Hepatic stellate cell (primary cell): Measurements from ENCODE around the gene MVB12B.
A peak's percentile ranks its signal among the peaks of the same experiment; 100 is the strongest.

Experiments used
- DNase-seq: peaks from one replicate; pipeline ENCODE4 v3.0.0; 2011; ENCODE audit warnings: low spot score

MVB12B gene

GRCh38 chr9:126431077-126431742, 104.6 kb downstream of the MVB12B start:
- no peak for DNase-seq

GRCh38 chr9:126432659-126433058, 106.0 kb downstream of the MVB12B start:
- no peak for DNase-seq

- no peak for DNase-seq
Observed at GRCh38 chr9:126435105-126435504, 108.5 kb downstream of the MVB12B start.

- DNase-seq, result no peak
Observed at GRCh38 chr9:126435626-126436025, 109.0 kb downstream of the MVB12B start.

GRCh38 chr9:126436545-126437267, 110.1 kb downstream of the MVB12B start:
- DNase-seq, result no peak

- no peak for DNase-seq
Observed at GRCh38 chr9:126437268-126437666, 110.6 kb downstream of the MVB12B start.

- DNase-seq, result no peak
Observed at GRCh38 chr9:126437701-126438100, 111.1 kb downstream of the MVB12B start.

GRCh38 chr9:126438741-126439401, 112.2 kb downstream of the MVB12B start:
- no peak for DNase-seq

GRCh38 chr9:126439402-126439765, 112.8 kb downstream of the MVB12B start:
- peak; percentile 52 for DNase-seq

GRCh38 chr9:126439883-126440653, 113.4 kb downstream of the MVB12B start:
- DNase-seq, result no peak

GRCh38 chr9:126440940-126441339, 114.3 kb downstream of the MVB12B start:
- no peak for DNase-seq

- no peak for DNase-seq
Observed at GRCh38 chr9:126442636-126443035, 116.0 kb downstream of the MVB12B start.

GRCh38 chr9:126443144-126443543, 116.5 kb downstream of the MVB12B start:
- no peak for DNase-seq

GRCh38 chr9:126448136-126448535, 121.5 kb downstream of the MVB12B start:
- no peak for DNase-seq

- DNase-seq, result no peak
Observed at GRCh38 chr9:126448865-126449577, 122.4 kb downstream of the MVB12B start.

- DNase-seq, result no peak
Observed at GRCh38 chr9:126449725-126450667, 123.4 kb downstream of the MVB12B start.

GRCh38 chr9:126450668-126451205, 124.1 kb downstream of the MVB12B start:
- DNase-seq, result no peak

- no peak for DNase-seq
Observed at GRCh38 chr9:126451316-126451885, 124.8 kb downstream of the MVB12B start.

- no peak for DNase-seq
Observed at GRCh38 chr9:126452106-126452505, 125.5 kb downstream of the MVB12B start.
